DMS153 (cell line): ENCODE results near the gene C1orf146.
"Not testable (repeated sequence)": the region's sequence is repeated elsewhere in the genome, so short reads cannot be mapped to it uniquely, and the experiment has no call there.

Experiments used
- DNase-seq: peaks from one replicate; lab custom pipeline; 2025; lab: John Stamatoyannopoulos, UW

Gene C1orf146

GRCh38 chr1:92217721-92218120, at the start of gene C1orf146:
TSS of gene C1orf146 (plus strand) at chr1:92217915. CDS start at chr1:92231421, 13,506 bp downstream.
- no peak for DNase-seq

DNA sequence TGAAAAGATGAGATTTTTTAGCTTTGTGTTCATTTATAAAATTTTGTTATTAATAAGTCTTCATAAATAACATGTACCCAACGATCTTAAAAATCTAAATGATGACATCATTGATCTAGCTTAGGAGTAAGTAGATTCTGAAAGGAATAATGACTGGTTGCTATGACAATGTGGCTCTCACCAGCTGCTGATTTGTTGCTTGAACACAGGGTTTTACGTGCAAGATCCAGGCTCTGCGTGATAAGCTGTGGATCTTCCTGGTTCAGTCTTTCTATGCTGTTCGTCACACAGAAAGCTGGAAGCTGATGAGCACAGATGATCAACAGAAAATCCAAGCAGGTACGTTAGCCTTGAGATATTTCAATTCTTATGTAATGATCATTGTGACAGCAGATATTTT, 49.1 kb upstream of the C1orf146 start:
- no peak for DNase-seq

- no peak for DNase-seq
Observed at GRCh38 chr1:92169214-92170005, 48.3 kb upstream of the C1orf146 start.

DNA sequence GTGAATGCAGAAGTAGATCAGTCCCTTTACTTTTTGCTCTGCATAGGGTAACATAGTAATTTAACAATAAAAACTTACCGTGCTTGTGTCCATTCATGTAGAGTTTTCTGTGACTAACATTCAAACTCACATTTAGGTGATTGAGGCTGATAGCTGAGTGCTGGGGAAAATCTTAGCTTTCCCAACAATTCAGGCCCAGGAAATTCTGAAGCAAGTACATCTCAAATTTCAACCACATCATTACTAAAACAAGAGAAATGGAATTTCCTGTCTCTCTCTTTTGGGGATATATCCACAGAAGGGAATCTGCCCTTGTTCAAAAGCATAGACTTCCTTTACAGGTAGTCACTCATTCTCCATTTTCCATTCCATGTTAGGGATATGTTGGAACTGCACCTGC, 33.1 kb upstream of the C1orf146 start:
- DNase-seq: no peak

DNA sequence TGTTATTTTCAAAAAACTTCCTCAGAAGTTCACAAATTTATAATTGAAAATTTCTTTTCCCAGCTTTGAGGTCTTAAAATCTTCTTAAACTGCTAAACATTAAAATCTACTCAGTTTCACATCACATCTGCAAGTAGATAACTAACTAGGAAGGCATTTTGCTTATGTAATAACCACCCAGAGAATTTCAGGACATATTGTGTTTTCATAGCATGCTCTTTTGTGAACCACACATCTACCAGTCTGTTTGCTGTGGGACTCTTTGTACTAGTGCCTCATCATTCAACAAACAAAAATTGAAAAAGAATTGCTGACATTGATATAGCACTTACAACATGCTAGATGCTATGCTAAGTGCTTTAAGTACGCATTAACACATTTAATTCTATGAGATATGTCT, 31.6 kb upstream of the C1orf146 start:
- no peak for DNase-seq

DNA sequence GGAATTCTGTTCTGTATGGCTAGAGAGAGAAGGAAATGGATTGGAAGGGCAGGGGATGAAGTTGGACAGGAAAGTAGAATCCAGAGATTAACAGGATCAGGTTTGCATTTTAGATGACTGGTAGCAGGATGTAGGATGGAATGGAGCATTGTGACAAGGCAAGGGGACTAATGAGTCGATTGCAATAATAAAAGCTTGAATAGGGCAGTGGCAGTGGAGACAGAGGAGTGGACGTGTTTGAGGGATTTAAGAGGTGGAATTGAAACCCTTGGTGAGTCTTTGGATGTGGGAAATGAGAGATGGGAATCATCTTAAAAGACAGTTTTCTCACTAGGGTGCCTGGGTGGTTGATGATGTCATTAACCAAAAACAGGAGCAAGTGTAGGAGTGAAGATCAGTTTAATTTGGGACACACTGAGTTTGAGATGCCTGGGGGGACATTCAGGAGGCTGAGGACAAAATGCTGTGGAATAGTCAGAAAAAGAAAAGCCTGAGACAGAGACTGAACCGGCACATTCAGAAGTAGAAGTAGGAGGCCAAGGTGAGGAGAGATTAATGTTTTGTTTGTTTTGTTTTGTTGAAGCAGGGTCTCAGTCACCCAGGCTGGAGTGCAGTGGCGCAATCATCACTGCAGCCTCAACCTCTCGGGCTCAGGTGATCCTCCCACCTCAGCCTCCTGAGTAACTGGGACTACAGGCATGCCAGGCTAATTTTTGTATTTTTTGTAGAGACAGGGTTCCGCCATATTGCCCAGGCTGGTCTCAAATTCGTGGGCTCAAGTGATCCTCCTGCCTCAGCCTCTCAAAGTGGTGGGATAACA, 29.1 kb upstream of the C1orf146 start:
- DNase-seq: no peak

- DNase-seq: no peak
Observed at GRCh38 chr1:92191726-92192125, 26.0 kb upstream of the C1orf146 start.

GRCh38 chr1:92192246-92192645, 25.5 kb upstream of the C1orf146 start:
- no peak for DNase-seq

- no peak for DNase-seq
Observed at GRCh38 chr1:92194511-92194910, 23.2 kb upstream of the C1orf146 start.

- no peak for DNase-seq
Observed at GRCh38 chr1:92201973-92202372, 15.7 kb upstream of the C1orf146 start.

- DNase-seq: no peak
Observed at GRCh38 chr1:92203105-92203504, 14.6 kb upstream of the C1orf146 start.

DNA sequence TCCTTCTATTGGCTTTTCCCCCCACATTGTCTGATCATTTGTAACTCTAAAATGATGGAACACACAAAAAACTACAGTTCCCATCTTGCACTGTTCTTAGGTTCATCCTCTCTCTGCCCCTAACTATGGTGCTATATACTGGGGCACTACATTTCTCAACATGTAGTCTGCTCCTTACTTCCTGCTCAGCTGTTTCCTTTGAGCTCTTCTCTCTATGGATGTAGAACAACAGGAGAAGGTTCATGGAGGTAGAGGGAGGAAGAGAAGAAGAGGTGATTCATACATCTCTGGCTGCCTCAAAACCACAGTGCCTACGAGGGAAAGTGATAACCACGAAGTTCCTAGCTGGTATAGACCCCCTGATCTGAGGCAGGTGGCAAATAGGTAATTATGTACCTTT, 7.0 kb upstream of the C1orf146 start:
- DNase-seq: no peak

DNA sequence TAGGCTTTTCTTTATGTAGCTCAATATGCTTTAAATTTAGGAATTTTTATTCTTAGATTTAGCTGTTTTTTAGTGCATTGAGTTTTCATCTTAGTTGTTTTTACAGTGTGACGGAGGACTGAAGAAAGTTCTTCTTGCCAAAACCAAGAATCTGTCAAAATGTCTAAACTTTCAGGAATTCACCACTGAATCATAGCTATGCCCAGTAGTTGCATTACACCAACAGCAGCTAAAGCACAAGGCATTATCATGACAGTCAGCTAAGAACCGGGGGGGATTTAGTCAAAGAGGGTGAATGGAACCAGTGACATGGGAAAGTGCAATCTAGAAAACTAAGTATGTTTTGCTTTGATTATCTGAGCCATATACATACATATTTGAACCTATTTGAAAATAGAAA, 6.5 kb upstream of the C1orf146 start:
- no peak for DNase-seq

DNA sequence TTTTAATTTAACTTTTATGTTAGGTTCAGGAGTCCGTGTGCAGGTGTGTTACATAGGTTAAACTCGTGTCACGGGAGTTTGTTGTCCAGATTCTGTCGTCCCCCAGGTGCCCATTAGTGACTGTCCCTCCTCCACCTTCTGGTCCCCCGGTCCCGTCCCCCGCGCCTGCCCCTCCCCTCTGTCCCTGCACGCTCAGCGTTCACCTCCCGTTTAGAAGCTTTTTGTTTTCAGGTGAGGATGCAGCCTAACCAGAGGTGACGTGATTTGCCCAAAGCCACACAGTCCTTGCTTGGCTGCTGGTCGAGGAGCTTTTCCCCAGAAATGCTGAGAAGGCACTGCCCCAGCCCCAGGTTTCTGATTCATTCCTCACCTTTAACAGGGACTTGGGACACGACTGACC, 844 bp downstream of the C1orf146 start:
- no peak for DNase-seq

- no peak for DNase-seq
Observed at GRCh38 chr1:92219028-92219427, 1.3 kb downstream of the C1orf146 start.

- DNase-seq: no peak
Observed at GRCh38 chr1:92228401-92228800, 10.7 kb downstream of the C1orf146 start.

GRCh38 chr1:92230736-92231135, 13.0 kb downstream of the C1orf146 start:
- DNase-seq: no peak

DNA sequence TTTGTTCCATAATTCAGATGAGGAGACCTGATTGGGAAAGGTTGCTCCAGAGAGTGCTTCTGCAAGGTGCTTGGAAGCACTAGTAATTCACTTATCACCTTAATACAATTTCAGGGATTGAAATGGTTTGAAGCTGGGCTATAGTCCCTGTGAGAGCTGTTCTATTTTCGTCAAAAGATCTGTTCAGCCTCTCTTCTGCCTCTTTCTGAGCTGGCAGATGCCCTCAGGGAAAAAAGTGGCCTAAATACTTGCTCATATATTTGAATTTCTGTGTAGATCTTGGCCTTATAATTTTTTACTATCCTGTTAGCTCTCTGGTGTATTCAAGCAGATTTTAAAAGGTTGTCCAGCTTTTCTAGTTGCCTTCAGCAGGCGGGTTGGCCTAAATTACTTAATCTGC, 22.3 kb downstream of the C1orf146 start:
- DNase-seq: no peak

- no peak for DNase-seq
Observed at GRCh38 chr1:92244376-92244775, 26.7 kb downstream of the C1orf146 start.

DNA sequence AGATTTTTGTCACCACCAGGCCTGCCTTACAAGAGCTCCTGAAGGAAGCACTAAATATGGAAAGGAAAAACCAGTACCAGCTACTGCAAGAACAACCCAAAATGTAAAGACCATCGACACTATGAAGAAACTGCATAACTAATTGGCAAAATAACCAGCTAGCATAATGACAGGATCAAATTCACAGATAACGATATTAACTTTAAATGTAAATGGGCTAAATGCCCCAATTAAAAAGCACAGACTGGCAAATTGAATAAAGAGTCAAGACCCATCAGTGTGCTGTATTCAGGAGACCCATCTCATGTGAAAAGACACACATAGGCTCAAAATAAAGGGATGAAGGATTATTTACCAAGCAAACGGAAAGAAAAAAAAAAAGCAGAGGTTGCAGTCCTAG, 37.0 kb downstream of the C1orf146 start:
- not testable (repeated sequence) for DNase-seq

- DNase-seq: no peak
Observed at GRCh38 chr1:92259350-92259749, 41.6 kb downstream of the C1orf146 start.

- DNase-seq: no peak
Observed at GRCh38 chr1:92262516-92262915, 44.8 kb downstream of the C1orf146 start.

GRCh38 chr1:92273039-92273438, 55.3 kb downstream of the C1orf146 start:
- DNase-seq: no peak
